Epithelial cell of proximal tubule (primary cell): ENCODE results near the gene UNC5A. TPM values are rescaled to one million over a fixed set of nuclear protein-coding genes. Genes with fewer than 3 reads are reported as not detected.

ENCODE experiments used
- DNase-seq: peaks from one replicate; pipeline ENCODE4 v3.0.0-alpha.2; 2011; ENCODE audit warnings: low read depth
- H3K4me3 ChIP-seq: 2 replicates; pipeline ENCODE4 v1.5.1; 2011; ENCODE audit warnings: low read depth, mild to moderate bottlenecking, low read length
- CTCF ChIP-seq: conservative IDR thresholded peaks from 2 replicates; pipeline ENCODE4 v1.5.1; 2012; ENCODE audit warnings: low read depth, mild to moderate bottlenecking, low read length
- total RNA-seq: library from RNA; depleted of rRNA; stranded (reverse); fragments of >200 nt; gene quantifications from 2 replicates; pipeline ENCODE4 v1.2.3, GENCODE V29; 2015

The UNC5A gene
- total RNA-seq, 1 donor from 2014 or later, result 1.2 TPM

DNA sequence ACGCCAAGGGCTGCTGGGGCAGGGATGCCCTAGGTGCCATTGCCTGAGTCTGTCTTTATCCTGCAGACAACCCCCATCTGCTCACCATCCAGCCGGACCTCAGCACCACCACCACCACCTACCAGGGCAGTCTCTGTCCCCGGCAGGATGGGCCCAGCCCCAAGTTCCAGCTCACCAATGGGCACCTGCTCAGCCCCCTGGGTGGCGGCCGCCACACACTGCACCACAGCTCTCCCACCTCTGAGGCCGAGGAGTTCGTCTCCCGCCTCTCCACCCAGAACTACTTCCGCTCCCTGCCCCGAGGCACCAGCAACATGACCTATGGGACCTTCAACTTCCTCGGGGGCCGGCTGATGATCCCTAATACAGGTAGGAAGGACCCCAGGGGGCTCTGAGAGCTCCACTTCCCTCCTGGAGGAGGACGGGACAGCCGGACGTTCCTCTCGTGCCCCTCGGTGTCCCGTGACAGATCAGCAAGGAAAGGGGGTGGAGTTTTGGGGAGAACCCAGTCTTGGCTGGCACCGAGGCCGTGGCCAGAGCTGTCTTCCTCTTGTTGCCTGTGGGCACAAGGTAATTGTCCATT lies 63.9 kb downstream of the UNC5A start:
- no peak overlapping the region for H3K4me3 ChIP-seq
- TF ChIP-seq CTCF, result no peak
- no peak for DNase-seq

DNA sequence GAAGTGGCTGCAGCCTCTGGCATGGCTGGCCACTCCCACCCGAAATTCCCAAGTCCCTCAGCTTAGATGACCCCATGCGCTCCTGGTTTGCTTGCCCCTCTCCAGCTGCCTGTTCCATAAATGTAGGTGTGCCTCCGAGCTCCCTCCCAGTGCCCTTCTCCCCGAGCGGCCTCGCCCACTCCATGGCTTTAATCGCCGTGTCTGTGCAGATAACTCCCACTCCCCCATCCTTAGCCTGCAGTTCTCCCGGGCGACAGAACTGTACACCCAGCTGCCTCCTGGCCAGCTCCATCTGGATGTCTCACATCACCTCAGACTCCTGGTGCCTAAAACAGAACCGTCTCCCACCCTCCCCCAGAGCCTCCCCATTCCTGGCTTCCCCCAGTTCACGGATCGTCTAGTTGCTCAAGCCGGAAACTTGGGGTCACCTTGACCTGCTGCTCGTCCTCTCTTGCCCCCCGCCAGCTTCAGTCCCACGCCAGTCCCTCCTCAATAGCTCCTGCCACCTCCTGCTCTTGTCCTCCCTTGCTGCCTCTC lies 64.7 kb downstream of the UNC5A start:
- no peak for DNase-seq
- no peak overlapping the region for H3K4me3 ChIP-seq
- TF ChIP-seq CTCF, result no peak

DNA sequence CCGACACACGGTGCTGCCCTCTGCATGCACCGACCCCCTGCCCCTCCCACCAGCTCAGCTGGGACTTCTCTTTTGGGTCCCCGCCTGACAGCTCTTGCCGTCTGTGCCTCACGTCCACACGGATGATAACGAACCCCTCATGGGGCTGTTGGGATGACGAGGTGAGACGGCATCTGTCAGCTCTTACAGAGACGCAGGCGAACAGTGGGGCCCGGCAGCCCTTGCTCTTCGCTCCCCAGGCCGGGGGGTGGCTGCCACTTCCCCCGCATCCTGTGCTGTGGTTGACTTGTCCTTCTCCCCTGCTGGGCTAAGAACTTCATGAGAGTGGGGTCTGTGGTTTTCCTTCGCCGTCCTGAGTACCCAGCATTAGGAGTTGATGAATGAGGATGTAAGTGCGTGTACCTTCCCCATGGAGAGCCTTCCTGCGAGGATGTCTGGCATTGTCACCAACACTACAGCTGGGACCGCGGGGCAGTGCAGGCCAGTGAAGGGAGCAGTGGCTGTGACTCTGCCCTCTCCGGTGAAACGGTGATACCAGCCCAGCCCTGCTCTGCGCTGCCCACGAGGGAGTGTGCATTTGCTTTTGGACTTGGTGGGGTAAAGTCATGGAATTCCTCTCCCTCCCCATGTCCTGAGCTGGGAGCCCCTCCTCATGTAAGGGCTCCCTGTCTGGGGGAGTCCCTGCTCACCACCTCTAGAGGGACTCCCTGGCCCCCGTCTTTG lies 65.6 kb downstream of the UNC5A start:
- DNase-seq, result no peak
- no peak for TF ChIP-seq CTCF
- H3K4me3 ChIP-seq, result no peak overlapping the region

GRCh38 chr5:176876506-176877431 lies 66.4 kb downstream of the UNC5A start:
- TF ChIP-seq CTCF, result no peak
- no peak overlapping the region for H3K4me3 ChIP-seq
- DNase-seq, result no peak

- TF ChIP-seq CTCF, result no peak
- no peak for DNase-seq
- H3K4me3 ChIP-seq, result no peak overlapping the region
Measured at GRCh38 chr5:176877793-176878331, 67.5 kb downstream of the UNC5A start.

DNA sequence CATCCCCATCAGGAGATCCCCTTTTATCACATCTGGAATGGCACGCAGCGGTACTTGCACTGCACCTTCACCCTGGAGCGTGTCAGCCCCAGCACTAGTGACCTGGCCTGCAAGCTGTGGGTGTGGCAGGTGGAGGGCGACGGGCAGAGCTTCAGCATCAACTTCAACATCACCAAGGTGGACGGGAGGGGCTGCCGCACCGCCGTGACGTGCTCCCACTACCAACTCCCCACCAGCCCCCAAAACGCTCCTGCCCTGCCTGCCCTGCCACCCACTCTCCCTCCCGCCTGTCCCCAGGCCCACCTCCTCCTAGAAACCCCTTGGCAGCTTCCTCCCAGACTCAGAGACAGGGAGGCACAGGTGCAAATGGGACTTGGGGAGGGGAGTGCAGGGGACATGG lies 68.1 kb downstream of the UNC5A start:
- no peak for DNase-seq
- no peak for TF ChIP-seq CTCF

More for the DNA sequence above, 68.1 kb downstream of the UNC5A start:
- H3K4me3 ChIP-seq, result no peak overlapping the region
